ENCODE measurements around the gene SUSD4. TPM values are rescaled to one million over a fixed set of nuclear protein-coding genes. Genes with fewer than 3 reads are reported as not detected.
"Not testable (repeated sequence)": the region's sequence is repeated elsewhere in the genome, so short reads cannot be mapped to it uniquely, and the experiment has no call there.

Gene SUSD4
- total RNA-seq, 1 experiment from 2014 or later: 31.4 TPM

- no peak overlapping the region for H3K4me3 Mint-ChIP-seq (ENCODE audit: unreplicated experiment)
- H3K36me3 ChIP-seq (ENCODE audit: control insufficient read depth, insufficient read depth, low read length): no peaks in the 10 kb centered on the region
- TF ChIP-seq CTCF (IDR thresholded peaks at IDR 0.05; ENCODE audit: insufficient read depth in 1 of 2, low read depth in 1 of 2, low read length in 1 of 2, severe bottlenecking in 1 of 2, unreplicated experiment in 1 of 2): no peak
- ChIA-PET CTCF (interaction anchor here (1.0 kb wide), 1 partner anchor 59 kb away, joined by 3 read pairs; no protein-coding TSS in a partner anchor), POLR2A (no interaction called here)
- no peak overlapping the region for H3K27ac Mint-ChIP-seq (ENCODE audit: unreplicated experiment)
- no TSS peak for BruUV-seq (replicated peaks)
- H3K4me3 ChIP-seq (ENCODE audit: low read depth, low read length): no peak overlapping the region
- H3K27me3 ChIP-seq (replicated peaks; ENCODE audit: control insufficient read depth, insufficient read depth, low read length): no peaks in the 10 kb centered on the region
- no peaks in the 10 kb centered on the region for H3K27me3 Mint-ChIP-seq (ENCODE audit: insufficient read depth, unreplicated experiment)
- no peaks in the 10 kb centered on the region for H3K9me3 Mint-ChIP-seq (ENCODE audit: unreplicated experiment)
- H3K9me3 ChIP-seq: no peaks in the 10 kb centered on the region
- peaks cover 14% of the 10 kb centered on the region for H3K4me1 Mint-ChIP-seq (ENCODE audit: low read depth, unreplicated experiment)
- H3K36me3 Mint-ChIP-seq (ENCODE audit: insufficient read depth, unreplicated experiment): peaks cover 5% of the 10 kb centered on the region
- 0 out of 2 replicates have a peak, but pooled peaks cover 3% of the 10 kb centered on the region for H3K4me1 ChIP-seq
- intact Hi-C loops (cut with micrococcal nuclease; ENCODE audit: unreplicated experiment): no loop called here
- DNase-seq: no peak
Measured at GRCh38 chr1:223256034-223256433, 107.9 kb downstream of the SUSD4 start.

- H3K27ac Mint-ChIP-seq (ENCODE audit: unreplicated experiment): no peak overlapping the region
- Histone ChIP-seq H3K9me3 (no peaks in the 10 kb centered on the region), H3K4me3 (ENCODE audit: low read depth, low read length) (no peak overlapping the region), H3K36me3 (ENCODE audit: control insufficient read depth, insufficient read depth, low read length) (no peaks in the 10 kb centered on the region), H3K4me1 (0 out of 2 replicates have a peak, but pooled peaks cover 3% of the 10 kb centered on the region), H3K27me3 (replicated peaks; ENCODE audit: control insufficient read depth, insufficient read depth, low read length) (no peaks in the 10 kb centered on the region)
- no peak for TF ChIP-seq CTCF (IDR thresholded peaks at IDR 0.05; ENCODE audit: insufficient read depth in 1 of 2, low read depth in 1 of 2, low read length in 1 of 2, severe bottlenecking in 1 of 2, unreplicated experiment in 1 of 2)
- H3K9me3 Mint-ChIP-seq (ENCODE audit: unreplicated experiment): no peaks in the 10 kb centered on the region
- ChIA-PET POLR2A (no interaction called here), CTCF (no interaction called here)
- H3K36me3 Mint-ChIP-seq (ENCODE audit: insufficient read depth, unreplicated experiment): no peaks in the 10 kb centered on the region
- DNase-seq: no peak
- intact Hi-C loops (cut with micrococcal nuclease; ENCODE audit: unreplicated experiment): no loop called here
- no peaks in the 10 kb centered on the region for H3K27me3 Mint-ChIP-seq (ENCODE audit: insufficient read depth, unreplicated experiment)
- no peak overlapping the region for H3K4me3 Mint-ChIP-seq (ENCODE audit: unreplicated experiment)
- H3K4me1 Mint-ChIP-seq (ENCODE audit: low read depth, unreplicated experiment): peaks cover 7% of the 10 kb centered on the region
- BruUV-seq (replicated peaks): no TSS peak
Measured at GRCh38 chr1:223253916-223254315, 110.1 kb downstream of the SUSD4 start.

DNA sequence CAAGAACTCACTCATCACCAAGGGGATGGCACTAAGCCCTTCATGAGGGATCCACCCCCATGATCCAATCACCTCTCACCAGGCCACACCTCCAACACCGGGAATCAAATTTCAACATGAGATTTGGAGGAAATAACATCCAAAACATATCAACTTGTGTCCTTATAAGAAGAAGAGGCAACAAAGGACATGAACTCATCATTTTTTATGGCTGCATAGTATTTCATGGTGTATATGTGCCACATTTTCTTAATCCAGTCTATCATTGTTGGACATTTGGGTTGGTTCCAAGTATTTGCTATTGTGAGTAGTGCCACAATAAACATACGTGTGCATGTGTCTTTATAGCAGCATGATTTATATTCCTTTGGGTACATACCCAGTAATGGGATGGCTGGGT is 112.6 kb downstream of the SUSD4 start:
- CTCF ChIA-PET: interaction anchor here (1.6 kb wide), 1 partner anchor 118 kb away, joined by 4 read pairs; no protein-coding TSS in a partner anchor
- H3K27me3 ChIP-seq (replicated peaks; ENCODE audit: control insufficient read depth, insufficient read depth, low read length); intact Hi-C loops (cut with micrococcal nuclease; ENCODE audit: unreplicated experiment): not testable (repeated sequence)

DNA sequence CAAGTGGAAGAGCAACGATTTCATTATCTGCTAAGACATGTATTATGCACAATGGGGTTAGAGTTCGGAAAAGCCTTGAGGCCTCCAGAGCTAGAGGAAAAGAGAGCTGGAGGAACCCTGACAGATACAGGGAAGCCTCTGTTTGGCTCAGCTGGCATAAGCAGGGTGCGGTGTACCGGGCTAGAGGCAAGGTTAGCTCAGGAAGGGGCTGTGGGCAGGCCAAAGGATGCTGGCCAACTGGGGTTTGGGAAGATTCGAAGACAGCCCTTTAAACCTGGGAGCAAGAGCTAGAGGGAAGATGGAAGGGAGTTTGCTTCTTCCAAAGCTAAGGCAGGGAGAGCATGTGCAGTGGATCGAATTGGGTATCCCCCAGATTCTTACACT is 113.4 kb downstream of the SUSD4 start:
- no peak for TF ChIP-seq CTCF (IDR thresholded peaks at IDR 0.05; ENCODE audit: insufficient read depth in 1 of 2, low read depth in 1 of 2, low read length in 1 of 2, severe bottlenecking in 1 of 2, unreplicated experiment in 1 of 2)
- Histone ChIP-seq H3K4me1 (no peaks in the 10 kb centered on the region), H3K9me3 (no peaks in the 10 kb centered on the region), H3K27me3 (replicated peaks; ENCODE audit: control insufficient read depth, insufficient read depth, low read length) (no peaks in the 10 kb centered on the region), H3K36me3 (ENCODE audit: control insufficient read depth, insufficient read depth, low read length) (no peaks in the 10 kb centered on the region), H3K4me3 (ENCODE audit: low read depth, low read length) (no peak overlapping the region)
- H3K4me1 Mint-ChIP-seq (ENCODE audit: low read depth, unreplicated experiment): peaks cover 7% of the 10 kb centered on the region
- no TSS peak for BruUV-seq (replicated peaks)
- no peaks in the 10 kb centered on the region for H3K9me3 Mint-ChIP-seq (ENCODE audit: unreplicated experiment)
- POLR2A ChIA-PET: no interaction called here
- CTCF ChIA-PET: interaction anchor here (1.6 kb wide), 1 partner anchor 117 kb away, joined by 4 read pairs; no protein-coding TSS in a partner anchor
- intact Hi-C loops (cut with micrococcal nuclease; ENCODE audit: unreplicated experiment): no loop called here
- DNase-seq: no peak
- no peak overlapping the region for H3K27ac Mint-ChIP-seq (ENCODE audit: unreplicated experiment)
- no peaks in the 10 kb centered on the region for H3K27me3 Mint-ChIP-seq (ENCODE audit: insufficient read depth, unreplicated experiment)
- no peaks in the 10 kb centered on the region for H3K36me3 Mint-ChIP-seq (ENCODE audit: insufficient read depth, unreplicated experiment)
- no peak overlapping the region for H3K4me3 Mint-ChIP-seq (ENCODE audit: unreplicated experiment)

More for the DNA sequence above, 112.6 kb downstream of the SUSD4 start:
- POLR2A ChIA-PET; H3K27me3 Mint-ChIP-seq (ENCODE audit: insufficient read depth, unreplicated experiment); H3K36me3 ChIP-seq (ENCODE audit: control insufficient read depth, insufficient read depth, low read length); H3K27ac Mint-ChIP-seq (ENCODE audit: unreplicated experiment); H3K36me3 Mint-ChIP-seq (ENCODE audit: insufficient read depth, unreplicated experiment); H3K4me1 Mint-ChIP-seq (ENCODE audit: low read depth, unreplicated experiment); DNase-seq; BruUV-seq (replicated peaks); H3K9me3 Mint-ChIP-seq (ENCODE audit: unreplicated experiment); H3K4me3 Mint-ChIP-seq (ENCODE audit: unreplicated experiment); H3K4me3 ChIP-seq (ENCODE audit: low read depth, low read length); H3K9me3 ChIP-seq; H3K4me1 ChIP-seq: not testable (repeated sequence)

All from Caco-2 (cell line).